Heart left ventricle (tissue), 13 donors: ENCODE results near the gene GPR39.

Experiments used
- CTCF ChIP-seq, 12 donors: fragments of 200-600 bp; sonication (generic) in 4 of 12; IDR thresholded peaks; one replicate each; pipeline versions ENCODE4 v1.5.0 to v1.8.0; 2018 to 2022; ENCODE audit warnings: antibody characterized with exemption in 12 of 12, mild to moderate bottlenecking in 5 of 12
- POLR2A ChIP-seq, 2 donors: fragments of 450-650 bp; IDR thresholded peaks; one replicate each; pipeline ENCODE4 v1.6.1; 2017; ENCODE audit warnings: antibody characterized with exemption in 2 of 2, mild to moderate bottlenecking in 2 of 2, moderate library complexity in 2 of 2
- donor health status: ischemic (EF 13 %, LVEDD 7.1; RV severe dilation, severe dysfunction).
- donor health status: DM: no; HTN: yes; CAD: no.
- donor health status: DM: no; HTN: no; CAD: no.
- donor health status: ischemic (EF 25% LVEDD 6.9; RV normal size, moderate dysfunction).
- donor health status: ischemic (EF 25% LVEDD 5.7; RV mildly dilated, moderate dysfunction).
- donor health status: ischemic (EF 35%, LVEDD 5.7; RV mildly dilated, moderate dysfunction).
- donor health status: nonischemic (EF 11% LVEDD 7.7; RV severe dilation, severe dysfunction).
- donor health status: DM: yes; HTN: yes; CAD: no.
- donor health status: PGD.
- donor health status: ischemic (EF 29% LVEDD 5.4; RV normal size, mild dysfunction).
- donor health status: nonischemic (EF 23%, LVEDD 6.1; RV moderate dilation, normal function).

GRCh38 chr2:132488491-132488890, 71.9 kb downstream of the GPR39 start:
- TF ChIP-seq CTCF (IDR thresholded peaks at IDR 0.05) (no peak), POLR2A (IDR thresholded peaks at IDR 0.05) (no peak)
